ENCODE results near the gene NR2F1-AS1.
A peak's percentile ranks its signal among the peaks of the same experiment; 100 is the strongest.
"Not testable (repeated sequence)": the region's sequence is repeated elsewhere in the genome, so short reads cannot be mapped to it uniquely, and the experiment has no call there.

The NR2F1-AS1 gene

GRCh38 chr5:93425096-93425495, 155.9 kb downstream of the NR2F1-AS1 start:
- no peak for DNase-seq

DNA sequence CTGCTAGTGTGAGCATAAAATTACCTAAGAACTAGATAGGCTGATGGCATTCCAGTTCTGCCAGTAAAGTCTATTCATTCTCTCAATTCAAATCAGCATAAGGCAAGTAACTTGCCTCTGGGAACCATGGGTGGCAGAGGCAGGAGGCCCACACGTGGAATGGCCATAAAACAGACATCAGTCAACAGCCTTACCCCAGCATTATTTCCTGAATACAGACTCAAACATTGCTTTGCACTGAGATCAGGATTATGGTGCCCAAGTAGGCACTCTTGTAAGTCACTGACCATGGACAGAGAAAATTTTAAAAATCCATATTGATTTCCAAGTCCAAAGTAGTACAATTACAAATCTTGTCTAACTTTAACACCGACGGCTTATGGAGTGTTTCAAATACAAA, 157.7 kb downstream of the NR2F1-AS1 start:
- DNase-seq, result no peak

GRCh38 chr5:93422652-93423280, 158.3 kb downstream of the NR2F1-AS1 start:
- no peak for DNase-seq

DNA sequence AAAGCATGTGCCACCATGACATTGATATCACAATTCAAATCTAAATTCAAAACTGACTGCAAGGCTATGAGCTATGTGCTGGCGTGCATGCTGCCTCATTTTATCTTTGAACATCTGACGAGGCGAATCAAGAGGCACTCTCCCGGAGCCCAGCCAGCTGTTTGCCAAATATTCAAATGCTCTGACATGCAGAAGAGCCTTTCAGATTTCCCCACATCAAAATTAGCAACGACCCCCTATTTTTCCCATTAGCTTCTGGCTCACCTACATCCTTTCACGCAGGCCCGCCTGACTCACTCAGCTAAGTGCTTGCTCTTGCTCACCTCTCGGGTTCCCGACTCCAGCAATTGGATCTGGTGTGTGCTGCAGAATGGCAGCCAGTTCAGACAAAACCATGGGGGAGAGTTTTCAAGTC, 159.0 kb downstream of the NR2F1-AS1 start:
- DNase-seq, result no peak

DNA sequence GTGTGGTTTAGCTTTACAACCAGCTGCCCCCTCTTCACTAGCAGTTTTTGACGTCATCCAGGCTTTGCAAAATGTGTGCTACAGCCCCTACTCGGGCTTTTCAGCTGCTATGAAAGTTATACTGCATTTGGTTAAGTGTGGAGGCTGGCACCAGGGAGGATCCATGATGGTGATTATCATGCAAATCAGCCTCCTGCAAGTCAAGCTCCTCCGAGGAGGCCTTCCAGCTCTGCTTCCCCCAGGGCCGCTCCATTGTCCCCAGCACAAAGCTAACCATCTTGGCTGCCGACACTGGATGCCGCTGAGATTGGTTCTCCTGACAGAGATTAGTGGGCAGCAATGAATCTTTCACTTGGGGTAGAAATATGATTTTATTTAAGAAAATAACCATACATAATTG, 159.6 kb downstream of the NR2F1-AS1 start:
- no peak for DNase-seq

- no peak for DNase-seq
Observed at GRCh38 chr5:93417490-93417889, 163.5 kb downstream of the NR2F1-AS1 start.

- DNase-seq, result no peak
Observed at GRCh38 chr5:93415819-93416218, 165.2 kb downstream of the NR2F1-AS1 start.

DNA sequence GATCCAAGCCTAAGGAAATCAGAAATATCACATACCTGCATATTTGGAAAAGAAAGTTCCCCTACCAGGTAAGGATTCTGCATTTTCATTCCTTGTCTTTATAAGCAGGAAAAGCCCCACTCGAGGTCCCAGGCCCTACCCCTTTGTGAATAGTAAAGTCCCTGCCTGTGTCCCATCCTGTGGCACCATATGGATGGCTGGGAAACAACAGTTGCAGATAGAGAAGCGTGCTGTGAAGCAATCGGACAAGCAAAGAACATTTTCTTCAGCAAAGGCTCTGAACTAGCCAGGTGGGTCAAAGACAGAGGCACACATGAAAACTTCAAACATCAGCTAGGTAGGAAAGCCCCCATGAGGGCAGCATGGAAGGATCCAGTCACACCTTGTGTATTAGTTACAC, 169.3 kb downstream of the NR2F1-AS1 start:
- DNase-seq, result no peak

DNA sequence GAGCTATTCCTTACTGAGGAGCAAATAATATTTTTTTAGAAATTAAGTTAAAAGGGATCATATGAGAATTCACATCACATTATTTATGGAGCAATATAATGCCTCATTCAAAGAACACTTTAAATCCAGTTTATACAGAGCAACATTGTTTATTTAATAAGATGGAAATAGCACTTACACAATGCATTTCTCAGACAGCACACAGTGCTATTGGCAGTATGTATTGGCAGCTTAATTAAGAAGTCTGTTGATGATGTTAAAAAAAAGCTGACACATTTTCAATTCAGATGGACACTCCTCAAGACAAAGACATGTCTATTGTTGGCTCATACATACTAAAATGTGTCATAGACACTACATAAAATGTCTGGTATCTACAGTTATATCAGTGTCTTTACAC, 171.3 kb downstream of the NR2F1-AS1 start:
- no peak for DNase-seq

DNA sequence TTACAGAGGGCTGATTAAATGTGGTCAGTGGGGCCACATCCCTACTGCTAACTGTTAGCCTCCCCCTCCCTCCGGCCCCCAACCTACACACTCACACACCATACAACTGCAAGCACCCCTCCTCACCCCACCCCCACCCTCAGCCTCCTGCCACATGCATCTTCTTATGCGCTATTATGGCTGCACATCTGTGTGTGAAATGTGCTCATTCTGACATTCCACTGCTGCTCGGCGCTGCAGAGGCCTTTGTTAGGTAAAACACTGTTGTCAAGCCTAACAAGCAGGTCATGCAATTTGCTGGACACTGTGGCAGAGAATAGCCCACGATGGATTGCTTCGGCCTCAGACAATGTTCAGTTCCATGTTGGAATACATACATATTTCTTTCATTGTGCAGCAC, 173.6 kb downstream of the NR2F1-AS1 start:
- DNase-seq, result no peak

DNA sequence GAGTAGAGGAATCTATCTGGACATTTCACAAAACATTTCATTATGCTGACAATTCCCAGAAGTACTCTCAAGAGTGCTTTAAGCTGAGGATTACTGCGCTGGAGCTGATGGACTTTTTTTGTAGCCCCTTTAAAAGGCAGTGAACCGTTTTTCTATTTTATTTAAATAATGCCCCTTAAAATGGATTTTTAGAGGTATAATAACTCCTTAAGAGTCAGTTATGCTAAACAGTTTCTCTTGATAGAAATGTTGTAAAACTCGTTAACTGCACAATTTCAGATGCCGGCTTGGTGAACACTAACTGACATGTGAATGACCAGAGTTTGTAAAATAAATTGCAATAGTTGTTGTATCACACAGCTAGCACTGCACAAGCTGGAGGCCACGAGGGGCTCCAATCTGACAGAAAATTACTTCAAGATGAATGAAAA, 174.0 kb downstream of the NR2F1-AS1 start:
- DNase-seq, result no peak

GRCh38 chr5:93404246-93404645, 176.8 kb downstream of the NR2F1-AS1 start:
- DNase-seq, result no peak

GRCh38 chr5:93403141-93403928, 177.7 kb downstream of the NR2F1-AS1 start:
- DNase-seq, result no peak

DNA sequence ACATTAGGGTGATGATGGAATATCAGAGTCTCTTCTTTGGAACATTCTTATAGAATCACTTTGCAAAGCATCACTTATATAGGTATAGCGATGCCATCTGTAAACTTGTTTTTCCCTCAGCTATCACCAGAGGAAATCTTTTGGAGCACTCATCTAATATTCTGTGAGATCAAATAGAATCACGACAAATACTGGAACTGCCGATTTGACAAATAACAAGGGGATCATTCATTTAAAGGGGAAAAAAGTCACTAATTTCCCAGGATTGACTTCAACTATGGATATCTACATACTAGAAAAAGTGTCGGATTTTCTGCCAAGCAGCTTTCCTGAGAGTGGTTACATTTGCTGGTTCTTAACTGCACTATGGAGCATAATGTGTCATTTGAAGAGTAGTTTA, 178.6 kb downstream of the NR2F1-AS1 start:
- DNase-seq, result no peak

DNA sequence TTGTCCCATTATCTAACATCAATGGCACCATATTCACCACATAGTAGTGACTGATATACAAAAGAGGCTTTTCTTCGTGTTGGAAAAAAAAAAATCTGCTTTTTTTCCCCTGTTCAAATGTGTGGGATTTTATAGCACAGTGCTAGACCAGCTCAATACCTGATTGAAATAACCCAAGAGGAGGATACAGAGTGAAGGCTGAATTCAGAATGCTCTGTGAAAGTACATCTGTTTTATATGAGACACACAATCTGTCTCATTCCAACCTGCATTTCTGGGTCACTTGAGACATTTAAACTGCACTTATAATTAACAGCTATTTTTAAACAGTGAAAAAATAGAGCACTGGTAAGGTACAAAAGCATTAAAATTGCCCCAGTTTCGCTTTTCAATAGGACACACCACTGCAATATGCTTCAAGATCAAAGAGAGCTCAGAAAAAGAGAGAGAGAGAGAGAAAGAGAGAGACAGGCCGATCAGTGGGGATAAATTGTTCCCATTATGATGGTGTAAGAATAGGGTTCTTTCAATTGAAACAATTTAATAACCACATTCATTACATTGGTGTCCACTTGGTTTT, 179.3 kb downstream of the NR2F1-AS1 start:
- DNase-seq, result no peak

DNA sequence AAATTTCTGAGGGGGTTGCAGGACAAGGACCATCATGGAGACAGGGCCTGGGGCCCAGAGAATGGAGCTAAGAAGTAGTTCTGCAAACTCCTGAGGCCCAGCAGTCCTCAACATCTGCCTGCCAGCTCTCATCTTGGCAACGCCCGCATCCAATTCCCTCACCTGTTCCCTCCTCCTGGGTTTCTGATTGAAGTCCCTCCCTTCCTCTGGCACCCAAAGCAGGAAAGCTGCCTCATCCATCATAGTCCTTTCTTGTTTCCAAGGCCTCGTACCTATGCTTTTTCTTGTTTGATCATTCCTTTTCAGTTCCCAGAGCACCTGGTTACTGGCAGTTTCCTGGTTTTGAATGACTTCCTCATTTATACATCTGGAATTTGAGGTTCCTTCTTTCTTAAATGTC, 181.3 kb downstream of the NR2F1-AS1 start:
- no peak for DNase-seq

- peak; percentile 17 to 28 for DNase-seq
Observed at GRCh38 chr5:93395971-93396379, 185.0 kb downstream of the NR2F1-AS1 start.

- DNase-seq, result no peak
Observed at GRCh38 chr5:93395010-93395409, 186.0 kb downstream of the NR2F1-AS1 start.

DNA sequence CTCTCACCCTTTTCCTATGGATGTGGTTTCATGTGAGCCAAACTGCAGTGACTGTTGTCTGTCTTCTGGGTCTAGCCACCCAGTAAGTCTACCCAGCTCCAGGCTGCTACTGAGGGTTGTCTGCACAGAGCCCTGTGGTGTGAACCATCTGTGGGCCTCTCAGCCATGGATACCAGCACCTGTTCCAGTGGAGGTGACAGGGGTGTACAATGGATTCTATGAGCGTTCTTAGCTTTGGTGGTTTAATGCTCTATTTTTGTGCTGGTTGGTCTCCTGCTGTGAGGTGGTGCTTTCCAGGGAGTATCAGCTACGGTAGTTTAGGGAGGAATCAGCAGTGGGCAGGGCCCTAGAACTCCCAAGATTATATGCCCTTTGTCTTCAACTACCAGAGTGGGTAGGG, 186.7 kb downstream of the NR2F1-AS1 start:
- DNase-seq, result no peak

- not testable (repeated sequence) for DNase-seq
Observed at GRCh38 chr5:93391169-93391568, 189.8 kb downstream of the NR2F1-AS1 start.

DNA sequence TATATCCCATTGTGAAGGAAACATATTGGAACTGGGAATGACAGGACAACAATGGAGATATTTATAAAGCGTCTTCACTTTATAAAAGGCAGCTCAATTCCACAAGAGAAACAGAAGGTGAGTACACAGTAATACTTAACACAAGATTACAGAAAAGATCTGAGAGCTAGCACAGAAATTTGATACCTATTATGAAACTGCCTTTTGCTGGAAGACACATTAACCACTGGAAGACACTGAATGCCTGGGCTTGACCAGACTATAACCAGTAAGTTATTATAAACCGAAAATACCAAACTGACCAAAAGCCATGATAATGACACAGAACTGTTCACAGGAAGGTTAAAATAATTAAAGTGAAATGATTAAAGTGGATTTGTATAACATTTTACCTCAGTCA, 195.4 kb downstream of the NR2F1-AS1 start:
- no peak for DNase-seq

GRCh38 chr5:93384995-93385394, 196.0 kb downstream of the NR2F1-AS1 start:
- no peak for DNase-seq

GRCh38 chr5:93384026-93384425, 197.0 kb downstream of the NR2F1-AS1 start:
- DNase-seq, result no peak

GRCh38 chr5:93382188-93382825, 198.7 kb downstream of the NR2F1-AS1 start:
- no peak for DNase-seq
